Thymus (tissue), 11 donors: ENCODE results near the gene LUC7L. TPM values are rescaled to one million over a fixed set of nuclear protein-coding genes. Genes with fewer than 3 reads are reported as not detected.
"Not testable (repeated sequence)": the region's sequence is repeated elsewhere in the genome, so short reads cannot be mapped to it uniquely, and the experiment has no call there.

Experiments used
- DNase-seq, 9 donors: peaks; one replicate each; pipeline ENCODE4 v3.0.0-alpha.2; 2013; ENCODE audit warnings: low spot score in 9 of 9, low read depth in 6 of 9, missing footprints in 1 of 9
- H3K27ac ChIP-seq, 2 donors: one replicate each; pipeline ENCODE4 v1.5.1; 2013; ENCODE audit warnings: control low read depth in 1 of 2, low read depth in 1 of 2, low read length in 1 of 2, mild to moderate bottlenecking in 1 of 2, moderate library complexity in 1 of 2
- H3K27me3 ChIP-seq, 2 donors: one replicate each; pipeline ENCODE4 v1.5.1; 2013; ENCODE audit warnings: low read length in 1 of 2; ENCODE audit not compliant: control insufficient read depth in 2 of 2, insufficient read depth in 1 of 2
- H3K36me3 ChIP-seq, 2 donors: one replicate each; pipeline ENCODE4 v1.5.1; 2013; ENCODE audit warnings: low read length in 1 of 2, mild to moderate bottlenecking in 1 of 2, moderate library complexity in 1 of 2; ENCODE audit not compliant: control insufficient read depth in 2 of 2, insufficient read depth in 2 of 2
- H3K4me1 ChIP-seq, 2 donors: one replicate each; pipeline ENCODE4 v1.5.1; 2013; ENCODE audit warnings: low read length in 2 of 2; ENCODE audit not compliant: control insufficient read depth in 2 of 2, insufficient read depth in 2 of 2
- H3K4me3 ChIP-seq, 2 donors: one replicate each; pipeline ENCODE4 v1.5.1; 2013; ENCODE audit warnings: low read length in 2 of 2, control low read depth in 1 of 2, mild to moderate bottlenecking in 1 of 2
- H3K9me3 ChIP-seq, 2 donors: one replicate each; pipeline ENCODE4 v1.5.1; 2013; ENCODE audit warnings: low read length in 1 of 2, mild to moderate bottlenecking in 1 of 2; ENCODE audit not compliant: control insufficient read depth in 2 of 2, insufficient read depth in 1 of 2
- WGBS: extraction: QIAGEN DNeasy Blood & Tissue Kit; methylation state at CpG from one replicate; pipeline ENCODE4 v1.1.7; 2013; 5-methylcytosine and 5-hydroxymethylcytosine counted together
- polyA plus RNA-seq: library from polyadenylated mRNA; stranded (reverse); fragments of 200-250 nt; gene quantifications from one replicate; pipeline ENCODE4 v1.2.3, GENCODE V29; 2013
- total RNA-seq: library from RNA; stranded (reverse); fragments of 120-200 nt; gene quantifications from one replicate; pipeline ENCODE4 v1.2.4, GENCODE V29; 2013
- donor health status: healthy.

LUC7L gene
- total and polyA plus RNA-seq, 2 donors: 64.7 to 458 TPM

GRCh38 chr16:272633-273546 is 43.6 kb upstream of the LUC7L start:
- no peak overlapping the region for H3K27ac ChIP-seq
- WGBS: 91% methylated on average over 36 of the region's 36 CpGs
- no peaks in the 10 kb centered on the region for H3K36me3 ChIP-seq

GRCh38 chr16:270381-271255 is 41.4 kb upstream of the LUC7L start:
- WGBS: 93% methylated on average over 34 of the region's 34 CpGs
- peaks cover 0 to 4% of the 10 kb centered on the region in 2 donors for H3K36me3 ChIP-seq
- peaks cover 26 to 42% of the 10 kb centered on the region in 2 donors for H3K27me3 ChIP-seq
- no peak overlapping the region for H3K27ac ChIP-seq
- DNase-seq: no peak
- no peak overlapping the region for H3K4me3 ChIP-seq
- H3K9me3 ChIP-seq: peaks cover 1 to 4% of the 10 kb centered on the region in 2 donors
- peaks cover 0 to 2% of the 10 kb centered on the region in 2 donors for H3K4me1 ChIP-seq

More at GRCh38 chr16:272633-273546, 43.6 kb upstream of the LUC7L start:
- no peak for DNase-seq
- H3K27me3 ChIP-seq: peaks cover 38 to 63% of the 10 kb centered on the region in 2 donors
- peaks cover 0 to 2% of the 10 kb centered on the region in 2 donors for H3K4me1 ChIP-seq
- peaks cover 1 to 4% of the 10 kb centered on the region in 2 donors for H3K9me3 ChIP-seq
- no peak overlapping the region for H3K4me3 ChIP-seq

- no peaks in the 10 kb centered on the region for H3K4me1 ChIP-seq
- WGBS: 94% methylated on average over 24 of the region's 24 CpGs
- H3K4me3 ChIP-seq: no peak overlapping the region
- peaks cover 0 to 1% of the 10 kb centered on the region in 2 donors for H3K9me3 ChIP-seq
- peaks cover 7 to 17% of the 10 kb centered on the region in 2 donors for H3K36me3 ChIP-seq
- DNase-seq: no peak
- H3K27me3 ChIP-seq: peaks cover 14 to 30% of the 10 kb centered on the region in 2 donors
- H3K27ac ChIP-seq: no peak overlapping the region
Measured at GRCh38 chr16:269061-269796, 40.0 kb upstream of the LUC7L start.

GRCh38 chr16:268141-269053 is 39.1 kb upstream of the LUC7L start:
- WGBS: 87% methylated on average over 40 of the region's 40 CpGs
- no peak overlapping the region for H3K4me3 ChIP-seq
- peaks cover 15 to 25% of the 10 kb centered on the region in 2 donors for H3K36me3 ChIP-seq
- peaks cover 0 to 1% of the 10 kb centered on the region in 2 donors for H3K9me3 ChIP-seq
- H3K27me3 ChIP-seq: peaks cover 5 to 22% of the 10 kb centered on the region in 2 donors
- no peak for DNase-seq
- no peak overlapping the region for H3K27ac ChIP-seq
- H3K4me1 ChIP-seq: no peaks in the 10 kb centered on the region

GRCh38 chr16:267562-267961 is 38.3 kb upstream of the LUC7L start:
- not testable (repeated sequence) for DNase-seq, H3K27ac ChIP-seq, H3K9me3 ChIP-seq, H3K4me1 ChIP-seq, H3K4me3 ChIP-seq
- Histone ChIP-seq H3K27me3 (peaks cover 0 to 13% of the 10 kb centered on the region in 2 donors), H3K36me3 (peaks cover 15 to 30% of the 10 kb centered on the region in 2 donors)
- 88% methylated on average over 17 of the region's 17 CpGs for WGBS

- H3K27me3 ChIP-seq: peaks cover 0 to 10% of the 10 kb centered on the region in 2 donors
- no peak overlapping the region for H3K27ac ChIP-seq
- H3K4me3 ChIP-seq: no peak overlapping the region
- H3K4me1 ChIP-seq: no peaks in the 10 kb centered on the region
- H3K9me3 ChIP-seq: peaks cover 0 to 1% of the 10 kb centered on the region in 2 donors
- H3K36me3 ChIP-seq: peaks cover 21 to 39% of the 10 kb centered on the region in 2 donors
- 92% methylated on average over 25 of the region's 25 CpGs for WGBS
- DNase-seq: no peak
Measured at GRCh38 chr16:266258-267164, 37.3 kb upstream of the LUC7L start.

GRCh38 chr16:265711-266110 is 36.5 kb upstream of the LUC7L start:
- Histone ChIP-seq H3K4me3 (no peak overlapping the region), H3K9me3 (peaks cover 0 to 1% of the 10 kb centered on the region in 2 donors), H3K36me3 (peaks cover 25 to 44% of the 10 kb centered on the region in 2 donors), H3K27ac (no peak overlapping the region), H3K4me1 (no peaks in the 10 kb centered on the region), H3K27me3 (peaks cover 0 to 4% of the 10 kb centered on the region in 2 donors)
- 90% methylated on average over 12 of the region's 12 CpGs for WGBS
- no peak for DNase-seq
